NT2/D1 (cell line): ENCODE results near the gene CAPRIN1.
A peak's percentile ranks its signal among the peaks of the same experiment; 100 is the strongest.

ENCODE experiments used
- DNase-seq: peaks from one replicate; pipeline ENCODE4 v3.0.0-alpha.2; 2011; ENCODE audit warnings: low read depth, low spot score
- H3K27me3 ChIP-seq: 2 replicates; pipeline ENCODE4 v1.6.0; 2011; ENCODE audit warnings: mild to moderate bottlenecking; ENCODE audit not compliant: insufficient read length, insufficient read depth
- H3K36me3 ChIP-seq: 2 replicates; pipeline ENCODE4 v1.6.1; 2011; ENCODE audit warnings: mild to moderate bottlenecking, low read length, mixed read lengths; ENCODE audit not compliant: insufficient read depth, insufficient read length
- H3K4me1 ChIP-seq: 2 replicates; pipeline ENCODE4 v1.5.1; 2011; ENCODE audit not compliant: insufficient read depth, insufficient read length
- H3K4me3 ChIP-seq: 2 replicates; pipeline ENCODE4 v1.5.1; 2011; ENCODE audit warnings: low read depth; ENCODE audit not compliant: insufficient read length
- H3K9ac ChIP-seq: 2 replicates; pipeline ENCODE4 v1.6.0; 2011; ENCODE audit warnings: low read depth; ENCODE audit not compliant: insufficient read length
- H3K9me3 ChIP-seq: 2 replicates; pipeline ENCODE4 v1.5.1; 2011; ENCODE audit warnings: mild to moderate bottlenecking, low read length; ENCODE audit not compliant: insufficient read depth
- SUZ12 ChIP-seq: IDR thresholded peaks from 2 replicates; pipeline ENCODE4 v1.6.1; 2011; ENCODE audit not compliant: insufficient read length, insufficient read depth; ENCODE audit errors: extremely low read depth
- YY1 ChIP-seq: IDR thresholded peaks from 2 replicates; pipeline ENCODE4 v1.6.1; 2011; ENCODE audit not compliant: insufficient read length, insufficient read depth
- ZNF274 ChIP-seq: IDR thresholded peaks from 2 replicates; pipeline ENCODE4 v1.6.1; 2011; ENCODE audit warnings: mild to moderate bottlenecking, low read depth, low read length

CAPRIN1 gene

GRCh38 chr11:34105079-34105956 is 53.8 kb downstream of the CAPRIN1 start, which contains the start of gene NAT10:
Gene NAT10 (plus strand): TSS chr11:34105629. CDS start chr11:34108226, 2,597 bp downstream.
- no peaks in the 10 kb centered on the region for H3K4me1 ChIP-seq
- peak within 1 kb of the TSS; percentile 88 for H3K9ac ChIP-seq
- H3K9me3 ChIP-seq: no peaks in the 10 kb centered on the region
- DNase-seq: peak; percentile 96
- peak; percentile 59 for TF ChIP-seq YY1
- no peak for TF ChIP-seq ZNF274
- no peak for TF ChIP-seq SUZ12
- no peaks in the 10 kb centered on the region for H3K27me3 ChIP-seq
- peak within 1 kb of the TSS; percentile 87 for H3K4me3 ChIP-seq
- peaks cover 47% of the 10 kb centered on the region for H3K36me3 ChIP-seq

GRCh38 chr11:34105957-34106504 is 54.5 kb downstream of the CAPRIN1 start:
- peak overlapping the region; percentile 88 for H3K9ac ChIP-seq
- H3K27me3 ChIP-seq: no peaks in the 10 kb centered on the region
- H3K4me3 ChIP-seq: peak overlapping the region; percentile 87
- H3K4me1 ChIP-seq: no peaks in the 10 kb centered on the region
- TF ChIP-seq ZNF274: no peak
- no peak for TF ChIP-seq YY1
- TF ChIP-seq SUZ12: no peak
- no peak for DNase-seq
- no peaks in the 10 kb centered on the region for H3K9me3 ChIP-seq
- H3K36me3 ChIP-seq: peaks cover 46% of the 10 kb centered on the region

GRCh38 chr11:34111722-34112270 is 60.3 kb downstream of the CAPRIN1 start:
- Histone ChIP-seq H3K9ac (no peak overlapping the region), H3K4me3 (no peak overlapping the region), H3K9me3 (no peaks in the 10 kb centered on the region), H3K4me1 (no peaks in the 10 kb centered on the region), H3K36me3 (peaks cover 91% of the 10 kb centered on the region), H3K27me3 (no peaks in the 10 kb centered on the region)
- no peak for DNase-seq
- TF ChIP-seq SUZ12: no peak
- no peak for TF ChIP-seq YY1
- TF ChIP-seq ZNF274: no peak

- Histone ChIP-seq H3K36me3 (peaks cover 94% of the 10 kb centered on the region), H3K9me3 (no peaks in the 10 kb centered on the region), H3K9ac (no peak overlapping the region), H3K4me3 (no peak overlapping the region), H3K27me3 (no peaks in the 10 kb centered on the region), H3K4me1 (no peaks in the 10 kb centered on the region)
- no peak for DNase-seq
- TF ChIP-seq YY1: no peak
- no peak for TF ChIP-seq SUZ12
- no peak for TF ChIP-seq ZNF274
Observed at GRCh38 chr11:34114014-34114413, 62.5 kb downstream of the CAPRIN1 start.

GRCh38 chr11:34114471-34114870 is 62.9 kb downstream of the CAPRIN1 start:
- Histone ChIP-seq H3K36me3 (peaks cover 93% of the 10 kb centered on the region), H3K27me3 (no peaks in the 10 kb centered on the region), H3K4me1 (no peaks in the 10 kb centered on the region), H3K9ac (no peak overlapping the region), H3K9me3 (no peaks in the 10 kb centered on the region), H3K4me3 (no peak overlapping the region)
- TF ChIP-seq SUZ12: no peak
- TF ChIP-seq ZNF274: no peak
- TF ChIP-seq YY1: no peak
- DNase-seq: no peak

GRCh38 chr11:34120651-34121050 is 69.1 kb downstream of the CAPRIN1 start:
- no peak for TF ChIP-seq YY1
- TF ChIP-seq SUZ12: no peak
- no peak for TF ChIP-seq ZNF274
- H3K27me3 ChIP-seq: no peaks in the 10 kb centered on the region
- H3K4me1 ChIP-seq: no peaks in the 10 kb centered on the region
- no peaks in the 10 kb centered on the region for H3K9me3 ChIP-seq
- H3K9ac ChIP-seq: no peak overlapping the region
- H3K36me3 ChIP-seq: peaks cover 81% of the 10 kb centered on the region
- no peak overlapping the region for H3K4me3 ChIP-seq
- no peak for DNase-seq

- Histone ChIP-seq H3K4me3 (no peak overlapping the region), H3K36me3 (peaks cover 74% of the 10 kb centered on the region), H3K27me3 (no peaks in the 10 kb centered on the region), H3K9ac (no peak overlapping the region), H3K4me1 (no peaks in the 10 kb centered on the region), H3K9me3 (no peaks in the 10 kb centered on the region)
- no peak for DNase-seq
- TF ChIP-seq YY1 (no peak), SUZ12 (no peak), ZNF274 (no peak)
Observed at GRCh38 chr11:34124885-34125668, 73.5 kb downstream of the CAPRIN1 start.
